CD8-positive, alpha-beta memory T cell (primary cell): ENCODE results near the gene OBSL1. TPM values are rescaled to one million over a fixed set of nuclear protein-coding genes. Genes with fewer than 3 reads are reported as not detected.
A peak's percentile ranks its signal among the peaks of the same experiment; 100 is the strongest.

Source experiments
- CTCF ChIA-PET: fragments of 350-600 bp; sonication (Branson Sonifier 250); formaldehyde crosslinking; loops from one replicate; lab custom pipeline; 2021; ENCODE audit warnings: antibody characterized with exemption; lab: Charles Lee
- POLR2A ChIA-PET: fragments of 350-600 bp; sonication (Branson Sonifier 250); formaldehyde crosslinking; loops from one replicate; lab custom pipeline; 2021; ENCODE audit warnings: antibody characterized with exemption; lab: Charles Lee
- DNase-seq, 5 donors: peaks; one replicate each; pipeline versions ENCODE4 v3.0.0 to v3.0.0-alpha.2; 2020 to 2022; ENCODE audit warnings: mixed read lengths in 1 of 5
- H3K27ac ChIP-seq: one replicate; pipeline ENCODE4 v1.7.0; 2013; ENCODE audit warnings: low read depth, mild to moderate bottlenecking, low read length, moderate library complexity
- H3K27me3 ChIP-seq: 2 replicates; pipeline ENCODE4 v1.7.0; 2013; ENCODE audit warnings: low read length, mild to moderate bottlenecking; ENCODE audit not compliant: insufficient read depth, poor library complexity, severe bottlenecking
- H3K36me3 ChIP-seq: 2 replicates; pipeline ENCODE4 v1.7.0; 2013; ENCODE audit warnings: mild to moderate bottlenecking, low read length, moderate library complexity; ENCODE audit not compliant: insufficient read depth
- H3K4me1 ChIP-seq: 2 replicates; pipeline ENCODE4 v1.7.0; 2013; ENCODE audit warnings: mild to moderate bottlenecking, low read length, moderate library complexity; ENCODE audit not compliant: insufficient read depth
- H3K4me3 ChIP-seq: 2 replicates; pipeline ENCODE4 v1.7.0; 2013; ENCODE audit warnings: mild to moderate bottlenecking, low read length
- H3K9me3 ChIP-seq: 2 replicates; pipeline ENCODE4 v1.7.0; 2013; ENCODE audit warnings: mild to moderate bottlenecking, low read length
- H3K27ac Mint-ChIP-seq, 8 donors: one replicate each; pipeline ENCODE4 v1.8.0; 2020 to 2021; ENCODE audit warnings: mixed read lengths in 8 of 8, mild to moderate bottlenecking in 6 of 8, inconsistent platforms in 3 of 8, moderate library complexity in 3 of 8
- H3K27me3 Mint-ChIP-seq, 2 donors: one replicate each; pipeline ENCODE4 v1.8.0; 2020 to 2021; ENCODE audit warnings: mixed read lengths in 2 of 2, mild to moderate bottlenecking in 1 of 2, moderate library complexity in 1 of 2
- H3K36me3 Mint-ChIP-seq, 3 donors: one replicate each; pipeline ENCODE4 v1.8.0; 2020 to 2021; ENCODE audit warnings: mixed read lengths in 3 of 3, inconsistent platforms in 1 of 3, mild to moderate bottlenecking in 1 of 3
- H3K4me1 Mint-ChIP-seq, 3 donors: one replicate each; pipeline ENCODE4 v1.8.0; 2020 to 2021; ENCODE audit warnings: mixed read lengths in 3 of 3, inconsistent platforms in 1 of 3, mild to moderate bottlenecking in 1 of 3
- H3K4me3 Mint-ChIP-seq, 7 donors: one replicate each; pipeline ENCODE4 v1.8.0; 2020 to 2021; ENCODE audit warnings: mixed read lengths in 7 of 7, mild to moderate bottlenecking in 6 of 7, moderate library complexity in 4 of 7, inconsistent platforms in 2 of 7
- H3K9me3 Mint-ChIP-seq, 5 donors: one replicate each; pipeline ENCODE4 v1.8.0; 2020 to 2022; ENCODE audit warnings: mixed read lengths in 5 of 5, mild to moderate bottlenecking in 3 of 5, moderate library complexity in 2 of 5, inconsistent platforms in 1 of 5
- polyA plus RNA-seq: library from polyadenylated mRNA; unstranded; fragments of 300-500 nt; fragmentation: Illumina TruSeq; gene quantifications from one replicate; pipeline ENCODE4 v1.2.3, GENCODE V29; 2021
- total RNA-seq, 2 experiments: library from RNA; stranded (reverse); gene quantifications; one replicate each; pipeline ENCODE4 v1.2.3, GENCODE V29; 2021

The OBSL1 gene
- total and polyA plus RNA-seq, 3 experiments from 2014 or later = 0.48 to 0.69 TPM; not detected in 1

DNA sequence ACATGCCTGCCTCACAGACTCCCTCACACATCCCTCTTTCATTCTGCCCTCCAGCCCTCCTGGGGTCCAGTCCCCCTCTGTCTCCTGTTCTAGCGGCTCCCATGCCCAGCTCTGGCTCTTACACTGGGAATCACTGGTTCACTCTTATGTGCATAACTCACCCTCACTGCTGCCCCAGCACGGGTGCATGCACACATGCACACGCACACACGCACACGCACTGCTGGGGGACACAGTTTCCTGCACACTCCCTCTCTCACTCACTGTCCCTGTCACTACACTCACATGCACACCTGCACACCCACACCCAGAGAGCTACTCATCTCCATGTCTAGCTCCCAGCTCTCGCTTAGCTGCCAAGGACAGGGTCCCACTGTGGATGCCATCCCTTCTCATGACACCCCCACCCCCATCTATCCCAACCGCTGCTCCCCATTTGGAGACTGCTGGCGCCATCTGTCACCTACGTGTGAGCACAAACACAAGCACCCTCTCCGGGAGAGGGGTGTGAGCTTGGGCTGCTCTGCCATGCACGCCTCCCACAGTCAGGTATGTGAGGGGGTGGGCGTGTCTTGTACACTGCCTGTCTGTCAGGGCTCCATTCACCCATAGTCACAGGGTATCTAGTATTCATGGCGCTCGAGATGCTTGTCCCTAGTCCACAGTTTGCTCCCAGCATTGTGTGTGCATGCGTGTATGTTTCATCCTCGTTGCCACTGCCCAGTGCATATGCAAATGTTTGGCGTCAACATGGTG lies 55.3 kb downstream of the OBSL1 start:
- H3K4me1 ChIP-seq = no peaks in the 10 kb centered on the region
- peaks cover 0 to 4% (median 0%) of the 10 kb centered on the region in 3 donors for H3K36me3 Mint-ChIP-seq
- peaks cover 9 to 26% (median 10%) of the 10 kb centered on the region in 3 donors for H3K4me1 Mint-ChIP-seq
- no peak overlapping the region for H3K4me3 ChIP-seq
- CTCF ChIA-PET = no interaction called here
- H3K27ac Mint-ChIP-seq = peak overlapping the region in 1 of 8 donors; percentile 48
- peaks cover 12% of the 10 kb centered on the region for H3K27me3 ChIP-seq
- no peak for DNase-seq
- H3K27ac ChIP-seq = peak overlapping the region; percentile 47
- peaks cover 63 to 89% of the 10 kb centered on the region in 2 donors for H3K27me3 Mint-ChIP-seq
- POLR2A ChIA-PET = no interaction called here
- no peak overlapping the region for H3K4me3 Mint-ChIP-seq
- H3K36me3 ChIP-seq = no peaks in the 10 kb centered on the region
- peaks cover 0 to 2% (median 0%) of the 10 kb centered on the region in 5 donors for H3K9me3 Mint-ChIP-seq
- no peaks in the 10 kb centered on the region for H3K9me3 ChIP-seq

- H3K4me3 ChIP-seq = no peak overlapping the region
- H3K36me3 ChIP-seq = no peaks in the 10 kb centered on the region
- no peak overlapping the region for H3K27ac Mint-ChIP-seq
- H3K27ac ChIP-seq = no peak overlapping the region
- DNase-seq = no peak
- H3K27me3 Mint-ChIP-seq = peaks cover 68 to 89% of the 10 kb centered on the region in 2 donors
- H3K9me3 ChIP-seq = no peaks in the 10 kb centered on the region
- H3K9me3 Mint-ChIP-seq = peaks cover 0 to 4% (median 0%) of the 10 kb centered on the region in 5 donors
- H3K36me3 Mint-ChIP-seq = peaks cover 0 to 4% (median 0%) of the 10 kb centered on the region in 3 donors
- POLR2A ChIA-PET = no interaction called here
- peaks cover 14 to 34% (median 16%) of the 10 kb centered on the region in 3 donors for H3K4me1 Mint-ChIP-seq
- H3K27me3 ChIP-seq = peaks cover 12% of the 10 kb centered on the region
- no peak overlapping the region for H3K4me3 Mint-ChIP-seq
- peaks cover 6% of the 10 kb centered on the region for H3K4me1 ChIP-seq
- CTCF ChIA-PET = interaction anchor here (1.4 kb wide), 1 partner anchor 14 kb away, joined by 3 read pairs; no protein-coding TSS in a partner anchor
Observed at GRCh38 chr2:219514836-219515235, 56.5 kb downstream of the OBSL1 start.

DNA sequence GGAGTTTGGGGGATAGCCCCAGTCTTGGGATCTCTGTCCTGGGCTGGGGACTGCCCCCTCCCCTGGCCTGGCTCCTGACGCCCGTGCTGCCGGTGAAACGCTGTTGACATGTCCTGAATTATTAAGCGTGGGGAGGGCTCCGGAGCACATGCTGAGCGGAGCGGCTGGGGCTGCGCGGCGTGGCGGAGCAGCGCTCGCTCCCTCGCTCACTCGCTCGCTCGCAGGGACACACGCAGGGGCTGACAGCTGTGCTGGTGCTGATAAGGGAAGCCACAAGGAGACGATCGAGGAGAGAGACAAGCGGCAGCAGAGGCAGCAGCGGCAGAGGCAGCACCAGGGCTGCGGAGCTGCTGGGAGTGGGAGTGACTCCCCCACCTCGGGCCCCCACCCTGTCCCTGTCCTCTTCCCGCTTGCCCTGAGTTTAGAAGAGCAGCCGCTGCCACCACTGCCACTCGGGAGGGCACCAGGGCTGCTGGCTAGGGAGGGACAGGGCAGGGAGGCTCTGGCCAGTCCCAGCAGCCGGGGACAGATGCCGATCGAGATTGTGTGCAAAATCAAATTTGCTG lies 57.1 kb downstream of the OBSL1 start, which contains the start of gene ASIC4:
Gene ASIC4, plus strand, starts transcription at position 287 of the 566 bp plus-strand sequence. Its CDS starts 243 bp downstream, at position 530.
- Mint-ChIP-seq H3K9me3 (peaks cover 0 to 4% (median 0%) of the 10 kb centered on the region in 5 donors), H3K36me3 (peaks cover 0 to 2% (median 0%) of the 10 kb centered on the region in 3 donors), H3K27ac (peak within 1 kb of the TSS in 1 of 8 donors; percentile 49), H3K4me3 (peak within 1 kb of the TSS in 4 of 7 donors; percentile 37 to 70 (median 46)), H3K4me1 (peaks cover 17 to 40% (median 20%) of the 10 kb centered on the region in 3 donors), H3K27me3 (peaks cover 69 to 90% of the 10 kb centered on the region in 2 donors)
- no peak for DNase-seq
- Histone ChIP-seq H3K36me3 (no peaks in the 10 kb centered on the region), H3K4me3 (no peak within 1 kb of the TSS), H3K9me3 (no peaks in the 10 kb centered on the region), H3K4me1 (peaks cover 11% of the 10 kb centered on the region), H3K27ac (peak within 1 kb of the TSS; percentile 31), H3K27me3 (peaks cover 12% of the 10 kb centered on the region)
- POLR2A ChIA-PET = no interaction called here
- CTCF ChIA-PET = interaction anchor here (1.0 to 1.4 kb wide), 2 partner anchors 14 to 16 kb away, joined by 3 to 5 read pairs; no protein-coding TSS in a partner anchor

GRCh38 chr2:219513787-219514186 lies 57.6 kb downstream of the OBSL1 start:
- no peak for DNase-seq

GRCh38 chr2:219512524-219513216 lies 58.7 kb downstream of the OBSL1 start:
- Histone ChIP-seq H3K4me1 (peaks cover 15% of the 10 kb centered on the region), H3K27me3 (peaks cover 12% of the 10 kb centered on the region), H3K36me3 (no peaks in the 10 kb centered on the region), H3K4me3 (no peak overlapping the region), H3K27ac (no peak overlapping the region), H3K9me3 (no peaks in the 10 kb centered on the region)
- no peak for DNase-seq
- Mint-ChIP-seq H3K27ac (no peak overlapping the region), H3K4me3 (no peak overlapping the region), H3K4me1 (peaks cover 17 to 42% (median 20%) of the 10 kb centered on the region in 3 donors), H3K36me3 (peaks cover 0 to 2% (median 0%) of the 10 kb centered on the region in 3 donors), H3K27me3 (peaks cover 64 to 80% of the 10 kb centered on the region in 2 donors), H3K9me3 (peaks cover 0 to 4% (median 0%) of the 10 kb centered on the region in 5 donors)
- CTCF ChIA-PET = interaction anchor here (1.7 to 6.7 kb wide), 3 partner anchors 17 to 29 kb away, joined by 8 to 36 read pairs (median 12); partner anchors contain the start of gene GMPPA
- POLR2A ChIA-PET = no interaction called here

More at GRCh38 chr2:219513787-219514186, 57.6 kb downstream of the OBSL1 start:
- Histone ChIP-seq H3K27ac (peak overlapping the region; percentile 31), H3K27me3 (peaks cover 12% of the 10 kb centered on the region), H3K9me3 (no peaks in the 10 kb centered on the region), H3K36me3 (no peaks in the 10 kb centered on the region), H3K4me3 (no peak overlapping the region), H3K4me1 (peaks cover 15% of the 10 kb centered on the region)
- POLR2A ChIA-PET = no interaction called here
- Mint-ChIP-seq H3K4me1 (peaks cover 17 to 42% (median 20%) of the 10 kb centered on the region in 3 donors), H3K9me3 (peaks cover 0 to 4% (median 0%) of the 10 kb centered on the region in 5 donors), H3K27me3 (peaks cover 67 to 87% of the 10 kb centered on the region in 2 donors), H3K27ac (no peak overlapping the region), H3K4me3 (peak overlapping the region in 4 of 7 donors; percentile 3 to 47 (median 41)), H3K36me3 (no peaks in the 10 kb centered on the region)
- CTCF ChIA-PET = interaction anchor here (1.0 kb wide), 1 partner anchor 16 kb away, joined by 5 read pairs; no protein-coding TSS in a partner anchor

GRCh38 chr2:219511547-219512325 lies 59.6 kb downstream of the OBSL1 start:
- peaks cover 54 to 74% of the 10 kb centered on the region in 2 donors for H3K27me3 Mint-ChIP-seq
- no peak overlapping the region for H3K27ac ChIP-seq
- H3K4me1 ChIP-seq = peaks cover 15% of the 10 kb centered on the region
- H3K27ac Mint-ChIP-seq = no peak overlapping the region
- H3K36me3 Mint-ChIP-seq = peaks cover 0 to 8% (median under 1%) of the 10 kb centered on the region in 3 donors
- peaks cover 12% of the 10 kb centered on the region for H3K27me3 ChIP-seq
- POLR2A ChIA-PET = no interaction called here
- CTCF ChIA-PET = interaction anchor here (0.9 to 6.7 kb wide), 4 partner anchors 14 to 30 kb away, joined by 4 to 36 read pairs (median 10); partner anchors contain the start of gene GMPPA
- no peak for DNase-seq
- no peaks in the 10 kb centered on the region for H3K9me3 ChIP-seq
- H3K4me3 Mint-ChIP-seq = peak overlapping the region in 1 of 7 donors; percentile 4
- peaks cover 0 to 4% (median 0%) of the 10 kb centered on the region in 5 donors for H3K9me3 Mint-ChIP-seq
- H3K4me3 ChIP-seq = no peak overlapping the region
- no peaks in the 10 kb centered on the region for H3K36me3 ChIP-seq
- peaks cover 17 to 42% (median 20%) of the 10 kb centered on the region in 3 donors for H3K4me1 Mint-ChIP-seq
